Effector memory CD8-positive, alpha-beta T cell (primary cell): ENCODE results near the gene PITRM1.

Experiments used
- ATAC-seq: fragments of 150-1000 bp; cut with Tn5 transposase; replicated peaks from 2 replicates; pipeline ENCODE4 v1.10.0; 2021; ENCODE audit warnings: mild to moderate bottlenecking, moderate library complexity
- DNase-seq, 3 experiments: peaks; one replicate each; pipeline ENCODE4 v3.0.0; 2021
- H3K27ac Mint-ChIP-seq, 2 donors: one replicate each; pipeline ENCODE4 v1.8.0; 2022; ENCODE audit warnings: mild to moderate bottlenecking in 2 of 2, mixed read lengths in 2 of 2, moderate library complexity in 2 of 2
- H3K27me3 Mint-ChIP-seq, 2 donors: one replicate each; pipeline ENCODE4 v1.8.0; 2022; ENCODE audit warnings: mixed read lengths in 2 of 2
- H3K36me3 Mint-ChIP-seq: one replicate; pipeline ENCODE4 v1.8.0; 2022; ENCODE audit warnings: mild to moderate bottlenecking, moderate library complexity, mixed read lengths; ENCODE audit not compliant: insufficient read depth
- H3K4me1 Mint-ChIP-seq, 2 donors: one replicate each; pipeline ENCODE4 v1.8.0; 2022; ENCODE audit warnings: low read depth in 2 of 2, mixed read lengths in 2 of 2
- H3K4me3 Mint-ChIP-seq, 2 donors: one replicate each; pipeline ENCODE4 v1.8.0; 2022; ENCODE audit warnings: mild to moderate bottlenecking in 2 of 2, mixed read lengths in 2 of 2, moderate library complexity in 2 of 2
- H3K9me3 Mint-ChIP-seq, 2 donors: one replicate each; pipeline ENCODE4 v1.8.0; 2022; ENCODE audit warnings: mixed read lengths in 2 of 2

Gene PITRM1

GRCh38 chr10:3124412-3125175 is 48.0 kb downstream of the PITRM1 start:
- peak overlapping the region in 1 of 2 donors; percentile 12 for H3K4me3 Mint-ChIP-seq
- DNase-seq (no peak), ATAC-seq (no peak)
- peak overlapping the region in 1 of 2 donors; percentile 17 for H3K27ac Mint-ChIP-seq
- no peaks in the 10 kb centered on the region for H3K27me3 Mint-ChIP-seq
- peaks cover 0 to 3% of the 10 kb centered on the region in 2 donors for H3K4me1 Mint-ChIP-seq
- H3K9me3 Mint-ChIP-seq = no peaks in the 10 kb centered on the region
- H3K36me3 Mint-ChIP-seq = peaks cover 31% of the 10 kb centered on the region

- Mint-ChIP-seq H3K36me3 (peaks cover 38% of the 10 kb centered on the region), H3K9me3 (no peaks in the 10 kb centered on the region), H3K27ac (peak overlapping the region in 1 of 2 donors; percentile 17), H3K4me3 (no peak overlapping the region), H3K4me1 (peaks cover 0 to 3% of the 10 kb centered on the region in 2 donors), H3K27me3 (no peaks in the 10 kb centered on the region)
- ATAC-seq = no peak
- no peak for DNase-seq
Observed at GRCh38 chr10:3123571-3124411, 48.8 kb downstream of the PITRM1 start.

- ATAC-seq = no peak
- no peak overlapping the region for H3K27ac Mint-ChIP-seq
Observed at GRCh38 chr10:3122486-3123205, 49.9 kb downstream of the PITRM1 start.

GRCh38 chr10:3122034-3122433 is 50.5 kb downstream of the PITRM1 start:
- no peak for ATAC-seq
- Mint-ChIP-seq H3K27ac (no peak overlapping the region), H3K9me3 (no peaks in the 10 kb centered on the region), H3K27me3 (no peaks in the 10 kb centered on the region), H3K4me1 (peaks cover 0 to 3% of the 10 kb centered on the region in 2 donors), H3K36me3 (peaks cover 43% of the 10 kb centered on the region), H3K4me3 (no peak overlapping the region)
- no peak for DNase-seq

More at GRCh38 chr10:3122486-3123205, 49.9 kb downstream of the PITRM1 start:
- no peak overlapping the region for H3K4me3 Mint-ChIP-seq
- H3K36me3 Mint-ChIP-seq = peaks cover 39% of the 10 kb centered on the region
- no peaks in the 10 kb centered on the region for H3K9me3 Mint-ChIP-seq
- DNase-seq = no peak
- H3K4me1 Mint-ChIP-seq = peaks cover 0 to 3% of the 10 kb centered on the region in 2 donors
- H3K27me3 Mint-ChIP-seq = no peaks in the 10 kb centered on the region

GRCh38 chr10:3119796-3120459 is 52.7 kb downstream of the PITRM1 start:
- H3K27ac Mint-ChIP-seq = no peak overlapping the region
- no peak for DNase-seq
- peaks cover 0 to under 1% of the 10 kb centered on the region in 2 donors for H3K4me1 Mint-ChIP-seq
- no peaks in the 10 kb centered on the region for H3K27me3 Mint-ChIP-seq
- no peak for ATAC-seq
- no peaks in the 10 kb centered on the region for H3K9me3 Mint-ChIP-seq
- H3K36me3 Mint-ChIP-seq = peaks cover 50% of the 10 kb centered on the region
- no peak overlapping the region for H3K4me3 Mint-ChIP-seq

- Mint-ChIP-seq H3K4me1 (peaks cover 0 to 3% of the 10 kb centered on the region in 2 donors), H3K27me3 (no peaks in the 10 kb centered on the region), H3K36me3 (peaks cover 59% of the 10 kb centered on the region)
Observed at GRCh38 chr10:3118641-3119091, 53.9 kb downstream of the PITRM1 start.

GRCh38 chr10:3117486-3117885 is 55.1 kb downstream of the PITRM1 start:
- H3K27ac Mint-ChIP-seq = peak overlapping the region in 1 of 2 donors; percentile 39
- no peaks in the 10 kb centered on the region for H3K27me3 Mint-ChIP-seq
- peaks cover 0 to 3% of the 10 kb centered on the region in 2 donors for H3K4me1 Mint-ChIP-seq
- DNase-seq = no peak
- no peak for ATAC-seq
- H3K4me3 Mint-ChIP-seq = no peak overlapping the region
- peaks cover 56% of the 10 kb centered on the region for H3K36me3 Mint-ChIP-seq
- no peaks in the 10 kb centered on the region for H3K9me3 Mint-ChIP-seq

More at GRCh38 chr10:3118641-3119091, 53.9 kb downstream of the PITRM1 start:
- Mint-ChIP-seq H3K4me3 (no peak overlapping the region), H3K9me3 (no peaks in the 10 kb centered on the region), H3K27ac (no peak overlapping the region)
- DNase-seq (no peak), ATAC-seq (no peak)

- Mint-ChIP-seq H3K27ac (no peak overlapping the region), H3K4me3 (no peak overlapping the region), H3K27me3 (no peaks in the 10 kb centered on the region), H3K9me3 (no peaks in the 10 kb centered on the region), H3K4me1 (peaks cover 0 to 3% of the 10 kb centered on the region in 2 donors), H3K36me3 (peaks cover 63% of the 10 kb centered on the region)
- no peak for DNase-seq
- no peak for ATAC-seq
Observed at GRCh38 chr10:3116508-3117100, 56.0 kb downstream of the PITRM1 start.

GRCh38 chr10:3115685-3116084 is 56.9 kb downstream of the PITRM1 start:
- H3K27ac Mint-ChIP-seq = no peak overlapping the region
- H3K36me3 Mint-ChIP-seq = peaks cover 64% of the 10 kb centered on the region
- ATAC-seq (no peak), DNase-seq (no peak)
- H3K9me3 Mint-ChIP-seq = no peaks in the 10 kb centered on the region
- H3K4me3 Mint-ChIP-seq = no peak overlapping the region
- peaks cover 3% of the 10 kb centered on the region in 2 donors for H3K4me1 Mint-ChIP-seq
- H3K27me3 Mint-ChIP-seq = no peaks in the 10 kb centered on the region

GRCh38 chr10:3113343-3113720 is 59.2 kb downstream of the PITRM1 start:
- Mint-ChIP-seq H3K27me3 (no peaks in the 10 kb centered on the region), H3K4me1 (peaks cover 3 to 4% of the 10 kb centered on the region in 2 donors), H3K4me3 (no peak overlapping the region), H3K9me3 (no peaks in the 10 kb centered on the region), H3K27ac (peak overlapping the region in 1 of 2 donors; percentile 62), H3K36me3 (peaks cover 52% of the 10 kb centered on the region)
- no peak for DNase-seq
- ATAC-seq = no peak

- ATAC-seq = no peak
- H3K36me3 Mint-ChIP-seq = peaks cover 59% of the 10 kb centered on the region
Observed at GRCh38 chr10:3111621-3112163, 60.9 kb downstream of the PITRM1 start.

More at GRCh38 chr10:3111621-3112163, 60.9 kb downstream of the PITRM1 start:
- no peak overlapping the region for H3K27ac Mint-ChIP-seq
- H3K27me3 Mint-ChIP-seq = no peaks in the 10 kb centered on the region
- peaks cover 3 to 4% of the 10 kb centered on the region in 2 donors for H3K4me1 Mint-ChIP-seq
- H3K4me3 Mint-ChIP-seq = no peak overlapping the region
- H3K9me3 Mint-ChIP-seq = no peaks in the 10 kb centered on the region
- DNase-seq = no peak
